SIG-M5 (cell line): ENCODE data around the gene RPS6KA1.
"Not testable (repeated sequence)": the region's sequence is repeated elsewhere in the genome, so short reads cannot be mapped to it uniquely, and the experiment has no call there.

Experiments used
- DNase-seq: peaks from one replicate; lab custom pipeline; 2025; lab: John Stamatoyannopoulos, UW

RPS6KA1 gene

GRCh38 chr1:26556111-26556510, 26.6 kb downstream of the RPS6KA1 start:
- no peak for DNase-seq

GRCh38 chr1:26557008-26557407, 27.4 kb downstream of the RPS6KA1 start:
- no peak for DNase-seq

GRCh38 chr1:26558685-26559048, 29.1 kb downstream of the RPS6KA1 start:
- DNase-seq = no peak

- DNase-seq = no peak
These were observed 30.8 kb downstream of the RPS6KA1 start for GRCh38 chr1:26560403-26560780.

- DNase-seq = no peak
These were observed 40.7 kb downstream of the RPS6KA1 start for GRCh38 chr1:26570287-26570686.

- DNase-seq = no peak
These were observed 41.8 kb downstream of the RPS6KA1 start for GRCh38 chr1:26571381-26571780.

GRCh38 chr1:26574018-26574417, 44.5 kb downstream of the RPS6KA1 start:
- no peak for DNase-seq

GRCh38 chr1:26574719-26575251, 45.2 kb downstream of the RPS6KA1 start:
- DNase-seq = no peak

- no peak for DNase-seq
These were observed 45.8 kb downstream of the RPS6KA1 start for GRCh38 chr1:26575348-26575747.

GRCh38 chr1:26578167-26578566, 48.6 kb downstream of the RPS6KA1 start:
- no peak for DNase-seq

- DNase-seq = no peak
These were observed 50.1 kb downstream of the RPS6KA1 start for GRCh38 chr1:26579681-26580111.

- DNase-seq = no peak
These were observed 50.6 kb downstream of the RPS6KA1 start for GRCh38 chr1:26580116-26580515.

GRCh38 chr1:26581287-26581651, 51.7 kb downstream of the RPS6KA1 start:
- DNase-seq = no peak

- no peak for DNase-seq
These were observed 52.7 kb downstream of the RPS6KA1 start for GRCh38 chr1:26582053-26582835.

GRCh38 chr1:26582836-26583460, 53.4 kb downstream of the RPS6KA1 start:
- DNase-seq = peak; percentile 47

- DNase-seq = no peak
These were observed 54.3 kb downstream of the RPS6KA1 start for GRCh38 chr1:26583646-26584485.

- not testable (repeated sequence) for DNase-seq
These were observed 55.0 kb downstream of the RPS6KA1 start for GRCh38 chr1:26584588-26584987.

- DNase-seq = no peak
These were observed 55.9 kb downstream of the RPS6KA1 start for GRCh38 chr1:26585471-26585870.

GRCh38 chr1:26593385-26593784, 63.8 kb downstream of the RPS6KA1 start:
- no peak for DNase-seq

GRCh38 chr1:26594593-26594992, 65.0 kb downstream of the RPS6KA1 start:
- not testable (repeated sequence) for DNase-seq

- no peak for DNase-seq
These were observed 68.1 kb downstream of the RPS6KA1 start for GRCh38 chr1:26597629-26598039.

- DNase-seq = no peak
These were observed 69.3 kb downstream of the RPS6KA1 start for GRCh38 chr1:26598890-26599289.
